Left lung (tissue), 10 donors: ENCODE measurements around the gene DCHS1. TPM values are rescaled to one million over a fixed set of nuclear protein-coding genes. Genes with fewer than 3 reads are reported as not detected.

Experiments used
- ATAC-seq: fragments of 200-7000 bp; cut with Tn5 transposase; one replicate; pipeline ENCODE4 v1.9.1; 2020; ENCODE audit warnings: moderate library complexity
- DNase-seq, 4 donors: peaks; one replicate each; pipeline ENCODE4 v3.0.0-alpha.2; 2013 to 2020
- H3K27ac ChIP-seq, 2 donors: fragments of 200-600 bp; sonication (generic) in 1 of 2; one replicate each; pipeline versions ENCODE4 v1.5.0 to v1.8.0; 2020 to 2021
- H3K27me3 ChIP-seq, 2 donors: fragments of 200-600 bp; sonication (generic) in 1 of 2; one replicate each; pipeline versions ENCODE4 v1.5.0 to v1.8.0; 2020 to 2021
- H3K36me3 ChIP-seq, 2 donors: fragments of 200-600 bp; sonication (generic) in 1 of 2; one replicate each; pipeline versions ENCODE4 v1.5.0 to v1.8.0; 2020 to 2021
- H3K4me1 ChIP-seq, 2 donors: fragments of 200-600 bp; one replicate each; pipeline ENCODE4 v1.8.0; 2021
- H3K4me3 ChIP-seq, 2 donors: fragments of 200-600 bp; sonication (generic) in 1 of 2; one replicate each; pipeline versions ENCODE4 v1.5.0 to v1.8.0; 2020 to 2021; ENCODE audit warnings: mild to moderate bottlenecking in 1 of 2
- H3K9me3 ChIP-seq, 2 donors: fragments of 200-600 bp; sonication (generic) in 1 of 2; one replicate each; pipeline versions ENCODE4 v1.5.0 to v1.8.0; 2020 to 2021
- intact Hi-C, 2 donors: fragments of 100-400 bp; cut with DNase I; formaldehyde crosslinking; loops; one replicate each; pipeline versions ENCODE4 v1.11.2 to v1.14.2; 2022
- polyA plus RNA-seq, 6 donors: library from polyadenylated mRNA; unstranded; fragments of 120-200 nt; gene quantifications; one replicate each; pipeline ENCODE4 v1.2.1, GENCODE V29; 2013; ENCODE audit not compliant: insufficient read length in 6 of 6
- total RNA-seq, 2 donors: library from RNA; stranded (reverse); fragmentation: NEBNext Ultra II Directional; extraction: Animal tissue kit (Norgen Biotek cat#: 25700); gene quantifications; one replicate each; pipeline ENCODE4 v1.2.1, GENCODE V29; 2021
- TF ChIP-seq, protein P1 (sequence below), 2 donors: fragments of 200-600 bp; sonication (generic) in 1 of 2; IDR thresholded peaks; one replicate each; pipeline versions ENCODE4 v1.5.0 to v1.8.0; 2021; ENCODE audit warnings: antibody characterized with exemption in 2 of 2
- donor health status: DM: no; HTN: yes; CAD: no.
- donor health status: DM: no; HTN: no; CAD: no.

DCHS1 gene
- total and polyA plus RNA-seq, 8 donors: 15.4 to 49.5 (median 35.9) TPM

DNA sequence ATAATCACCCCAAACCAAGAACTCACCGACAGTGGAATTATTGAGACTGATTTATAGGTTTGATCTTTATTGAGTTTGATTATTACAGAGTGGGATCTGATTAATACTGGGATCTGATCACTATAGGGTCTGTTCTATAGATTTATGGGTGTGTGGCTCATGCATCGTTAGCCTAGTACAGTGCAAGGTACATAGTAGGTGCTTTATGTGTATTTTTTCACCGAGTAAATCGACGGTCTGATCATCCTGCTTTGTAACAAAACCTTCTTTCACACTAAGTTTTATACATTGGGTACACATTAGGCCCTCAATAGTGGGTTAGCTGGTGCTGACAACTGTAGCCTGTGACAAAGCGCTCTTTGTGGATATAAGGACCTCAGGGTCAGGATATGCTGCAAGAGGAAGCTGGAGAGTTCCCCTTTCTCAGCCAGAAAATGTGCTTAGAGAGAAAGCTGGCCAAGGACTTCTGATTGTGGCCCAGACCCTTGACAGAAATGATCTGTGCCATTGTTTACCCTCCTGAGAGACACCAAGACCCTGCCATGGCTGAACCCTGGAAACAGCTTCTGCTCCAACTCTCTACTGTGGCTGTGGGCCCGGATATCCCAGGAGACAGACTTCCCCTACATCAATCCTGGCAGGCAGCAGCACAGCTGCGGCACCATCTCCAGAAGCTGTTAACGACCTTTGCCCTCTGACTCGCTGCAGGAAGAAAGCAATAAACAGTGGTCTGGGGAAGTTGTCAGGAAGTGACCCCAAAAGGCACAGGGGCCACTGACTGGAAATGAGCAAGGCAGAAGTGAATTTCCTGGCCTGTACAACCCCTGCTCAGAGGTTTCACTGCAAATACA, 20.3 kb downstream of the DCHS1 start:
- ATAC-seq: peak; percentile 36
- Histone ChIP-seq H3K9me3 (no peaks in the 10 kb centered on the region), H3K27me3 (no peaks in the 10 kb centered on the region), H3K4me3 (no peak overlapping the region), H3K4me1 (peaks cover 19 to 57% of the 10 kb centered on the region in 2 donors), H3K27ac (peak overlapping the region; percentile 51 to 85), H3K36me3 (peaks cover 0 to 21% of the 10 kb centered on the region in 2 donors)
- peak in 1 of 4 donors; percentile 61 for DNase-seq
- TF ChIP-seq, protein P1, sequence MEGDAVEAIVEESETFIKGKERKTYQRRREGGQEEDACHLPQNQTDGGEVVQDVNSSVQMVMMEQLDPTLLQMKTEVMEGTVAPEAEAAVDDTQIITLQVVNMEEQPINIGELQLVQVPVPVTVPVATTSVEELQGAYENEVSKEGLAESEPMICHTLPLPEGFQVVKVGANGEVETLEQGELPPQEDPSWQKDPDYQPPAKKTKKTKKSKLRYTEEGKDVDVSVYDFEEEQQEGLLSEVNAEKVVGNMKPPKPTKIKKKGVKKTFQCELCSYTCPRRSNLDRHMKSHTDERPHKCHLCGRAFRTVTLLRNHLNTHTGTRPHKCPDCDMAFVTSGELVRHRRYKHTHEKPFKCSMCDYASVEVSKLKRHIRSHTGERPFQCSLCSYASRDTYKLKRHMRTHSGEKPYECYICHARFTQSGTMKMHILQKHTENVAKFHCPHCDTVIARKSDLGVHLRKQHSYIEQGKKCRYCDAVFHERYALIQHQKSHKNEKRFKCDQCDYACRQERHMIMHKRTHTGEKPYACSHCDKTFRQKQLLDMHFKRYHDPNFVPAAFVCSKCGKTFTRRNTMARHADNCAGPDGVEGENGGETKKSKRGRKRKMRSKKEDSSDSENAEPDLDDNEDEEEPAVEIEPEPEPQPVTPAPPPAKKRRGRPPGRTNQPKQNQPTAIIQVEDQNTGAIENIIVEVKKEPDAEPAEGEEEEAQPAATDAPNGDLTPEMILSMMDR (IDR thresholded peaks at IDR 0.05): no peak
- intact Hi-C loops: no loop called here

DNA sequence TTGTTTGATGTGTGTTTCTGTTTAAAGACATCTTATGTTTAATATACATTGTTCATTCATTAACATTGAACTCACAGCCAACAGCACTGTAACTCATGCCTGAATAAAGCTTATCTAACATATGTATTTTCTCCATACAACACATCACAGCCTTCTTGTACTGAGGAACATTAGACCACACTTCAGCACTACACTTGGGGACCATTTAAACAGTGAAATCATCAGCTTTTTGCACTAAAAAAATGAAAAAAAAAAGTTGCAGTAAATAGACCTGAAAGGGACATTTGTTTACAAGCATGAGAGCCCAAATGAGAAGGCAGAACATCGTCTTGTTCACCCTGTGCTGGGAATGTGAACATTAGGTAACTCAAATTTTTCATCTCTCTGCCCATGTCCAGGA, 21.1 kb downstream of the DCHS1 start:
- peaks cover 0 to 22% of the 10 kb centered on the region in 2 donors for H3K36me3 ChIP-seq
- peak overlapping the region; percentile 51 to 85 for H3K27ac ChIP-seq
- ATAC-seq (no peak), DNase-seq (no peak)
- H3K27me3 ChIP-seq: no peaks in the 10 kb centered on the region
- H3K9me3 ChIP-seq: no peaks in the 10 kb centered on the region
- TF ChIP-seq, protein P1 (IDR thresholded peaks at IDR 0.05): no peak
- intact Hi-C loops: no loop called here
- H3K4me3 ChIP-seq: no peak overlapping the region
- H3K4me1 ChIP-seq: peaks cover 19 to 57% of the 10 kb centered on the region in 2 donors

DNA sequence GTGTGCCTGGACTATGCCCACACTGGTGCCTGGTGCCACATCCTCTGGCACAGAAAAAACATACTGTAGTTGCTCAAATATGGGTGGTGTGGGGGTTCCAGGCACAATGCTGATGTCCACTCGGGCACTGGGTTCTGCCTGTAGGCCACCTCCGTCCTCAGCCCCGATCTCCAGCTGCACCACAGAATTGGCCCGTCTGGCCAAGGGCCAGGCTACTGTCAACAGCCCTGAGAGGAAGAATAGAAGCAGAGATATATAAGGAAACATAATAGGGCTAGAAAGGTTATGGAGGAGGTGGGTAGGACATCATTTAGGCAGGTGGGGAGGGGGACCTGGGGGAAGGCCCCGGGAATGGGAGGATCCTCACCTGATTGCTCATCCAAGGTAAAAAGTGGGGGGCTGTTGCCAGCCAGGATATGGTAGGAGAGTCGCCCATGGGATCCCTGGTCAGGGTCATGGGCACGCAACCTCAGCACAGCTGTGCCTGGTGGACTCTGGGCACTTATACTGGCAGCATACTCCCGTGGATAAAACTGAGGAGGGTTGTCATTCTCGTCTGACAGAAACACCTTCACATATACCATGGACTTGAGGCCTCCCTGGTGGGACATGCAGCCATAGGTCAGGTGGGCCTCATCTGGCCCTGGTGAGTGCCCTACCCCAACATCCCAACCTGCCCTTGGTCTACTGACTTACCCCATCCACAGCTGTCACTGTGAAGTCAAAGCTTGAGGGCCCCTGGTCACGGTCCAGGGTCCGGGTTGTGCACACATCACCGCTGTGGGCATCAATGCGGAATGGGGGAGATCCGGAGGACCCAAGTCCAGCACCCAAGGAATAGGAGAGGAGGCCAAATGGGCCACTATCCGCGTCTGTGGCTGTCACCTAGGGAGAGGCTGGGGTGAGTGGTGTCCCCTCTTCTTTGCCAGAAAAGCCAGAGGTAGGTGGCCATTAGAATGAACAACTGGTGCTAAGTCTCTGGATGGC, 21.9 kb downstream of the DCHS1 start:
- TF ChIP-seq, protein P1 (IDR thresholded peaks at IDR 0.05): no peak
- no peak overlapping the region for H3K4me3 ChIP-seq
- no peaks in the 10 kb centered on the region for H3K9me3 ChIP-seq
- DNase-seq: no peak
- peaks cover 19 to 49% of the 10 kb centered on the region in 2 donors for H3K4me1 ChIP-seq
- no peaks in the 10 kb centered on the region for H3K27me3 ChIP-seq
- intact Hi-C loops: no loop called here
- peaks cover 0 to 29% of the 10 kb centered on the region in 2 donors for H3K36me3 ChIP-seq
- no peak overlapping the region for H3K27ac ChIP-seq
- ATAC-seq: no peak

DNA sequence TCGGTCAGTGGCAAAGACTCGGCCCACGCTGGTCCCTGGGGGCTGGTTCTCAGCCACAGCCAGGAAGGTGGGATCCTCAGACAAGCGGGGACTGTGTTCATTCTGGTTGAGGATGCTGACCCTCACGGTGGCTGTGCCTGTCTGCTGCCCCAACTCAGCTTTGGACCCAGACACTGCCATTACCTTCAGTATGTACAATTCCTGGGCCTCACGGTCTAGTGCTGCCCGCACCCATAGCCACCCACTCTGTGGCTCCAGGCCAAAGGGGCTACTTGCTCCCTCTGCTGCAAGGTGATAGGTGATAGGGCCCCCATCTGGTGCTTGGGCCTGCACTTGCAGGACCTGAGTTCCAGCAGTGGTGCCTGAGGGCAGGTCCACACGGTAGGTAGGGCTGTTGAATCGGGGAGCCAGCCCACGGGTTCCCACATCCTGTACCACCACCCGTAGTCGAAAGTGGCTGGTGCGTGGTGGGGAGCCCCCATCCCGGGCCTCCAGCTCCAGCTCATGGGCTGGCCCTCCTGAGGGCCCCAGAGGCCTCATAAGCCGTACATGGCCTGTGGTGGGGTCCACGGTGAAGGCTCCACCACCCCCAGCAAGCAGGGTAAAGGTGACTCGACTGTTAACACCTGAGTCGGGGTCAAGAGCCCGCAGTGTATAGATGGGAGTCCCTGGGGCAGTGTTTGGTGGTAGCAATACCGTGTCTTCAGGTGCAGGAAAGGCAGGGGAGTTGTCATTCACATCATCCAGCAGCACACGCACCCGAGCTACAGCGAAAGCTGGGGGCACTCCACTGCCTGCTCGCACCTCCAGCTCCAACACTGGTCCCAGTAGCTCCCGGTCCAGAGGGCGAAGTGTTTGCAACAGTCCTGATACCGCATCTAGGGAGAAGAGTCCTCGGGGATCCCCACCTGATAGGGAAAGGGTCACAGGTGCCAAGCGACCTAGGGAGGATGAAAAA, 23.2 kb downstream of the DCHS1 start:
- DNase-seq: no peak
- TF ChIP-seq, protein P1 (IDR thresholded peaks at IDR 0.05): no peak
- no peaks in the 10 kb centered on the region for H3K9me3 ChIP-seq
- no peak overlapping the region for H3K27ac ChIP-seq
- intact Hi-C loops: no loop called here
- H3K27me3 ChIP-seq: no peaks in the 10 kb centered on the region
- H3K4me3 ChIP-seq: no peak overlapping the region
- no peak for ATAC-seq
- H3K4me1 ChIP-seq: peaks cover 11 to 36% of the 10 kb centered on the region in 2 donors
- peaks cover 0 to 29% of the 10 kb centered on the region in 2 donors for H3K36me3 ChIP-seq
